ENCODE results near the gene SHISA7.
"Not testable (repeated sequence)": the region's sequence is repeated elsewhere in the genome, so short reads cannot be mapped to it uniquely, and the experiment has no call there.

Gene SHISA7

DNA sequence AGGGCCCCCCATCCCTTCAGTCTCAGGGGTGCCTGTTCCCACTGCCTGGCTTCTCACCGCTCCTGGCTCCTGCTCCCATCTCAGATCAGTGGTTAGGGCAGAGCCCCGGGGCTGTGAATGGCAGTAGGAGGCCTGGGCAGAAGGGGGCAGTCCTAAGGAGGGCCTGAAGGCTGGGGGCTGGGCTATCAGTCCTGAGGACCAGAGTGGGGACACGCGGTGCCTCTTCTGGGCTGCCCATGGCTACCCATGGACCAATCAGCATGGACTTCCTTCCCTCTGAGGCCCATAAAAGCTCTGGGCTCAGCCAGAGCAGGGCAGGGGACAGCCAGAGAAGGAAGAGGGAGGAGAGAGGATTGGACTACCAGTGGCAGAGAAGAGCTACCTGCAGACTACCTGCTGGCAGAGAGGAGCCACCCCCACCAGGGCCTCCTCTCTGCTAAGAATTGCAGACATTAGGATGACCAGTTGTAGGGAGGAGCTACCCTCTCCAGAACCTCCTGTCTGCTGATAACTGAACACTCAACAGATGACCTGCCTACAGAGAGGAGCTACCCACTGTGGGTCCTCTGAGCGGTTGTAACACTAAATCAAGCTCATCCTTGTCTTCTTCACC is 23.4 kb downstream of the SHISA7 start:
- no peak for DNase-seq (ENCODE audit: low read depth in 3 of 3)

GRCh38 chr19:55419103-55419502 is 24.0 kb downstream of the SHISA7 start:
- no peak for DNase-seq (ENCODE audit: low read depth in 3 of 3)

GRCh38 chr19:55418185-55418584 is 24.9 kb downstream of the SHISA7 start:
- DNase-seq (ENCODE audit: low read depth in 3 of 3): peak in 1 of 3 donors; percentile 43

DNA sequence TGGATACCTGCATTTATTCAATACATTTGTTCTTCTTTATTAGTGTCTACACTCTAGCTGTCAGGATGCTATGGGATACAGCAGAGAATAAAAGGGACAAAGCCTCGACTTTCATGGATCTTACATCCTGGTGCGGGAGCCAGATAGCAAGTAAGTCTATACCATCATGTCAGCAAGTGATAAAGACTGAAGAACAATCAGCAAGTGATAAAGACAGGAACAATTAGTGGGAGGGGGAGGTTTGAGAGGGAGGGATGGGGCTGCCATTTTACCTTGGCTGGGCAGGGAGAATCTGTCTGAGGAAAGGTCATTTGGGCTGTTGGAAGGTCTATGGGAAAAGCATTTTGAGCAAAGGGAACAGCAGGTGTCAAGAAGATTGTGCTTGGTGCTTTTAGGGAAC is 32.9 kb downstream of the SHISA7 start:
- DNase-seq (ENCODE audit: low read depth in 3 of 3): no peak

- DNase-seq (ENCODE audit: low read depth in 3 of 3): not testable (repeated sequence)
These were observed 33.9 kb downstream of the SHISA7 start for GRCh38 chr19:55409179-55409578.

DNA sequence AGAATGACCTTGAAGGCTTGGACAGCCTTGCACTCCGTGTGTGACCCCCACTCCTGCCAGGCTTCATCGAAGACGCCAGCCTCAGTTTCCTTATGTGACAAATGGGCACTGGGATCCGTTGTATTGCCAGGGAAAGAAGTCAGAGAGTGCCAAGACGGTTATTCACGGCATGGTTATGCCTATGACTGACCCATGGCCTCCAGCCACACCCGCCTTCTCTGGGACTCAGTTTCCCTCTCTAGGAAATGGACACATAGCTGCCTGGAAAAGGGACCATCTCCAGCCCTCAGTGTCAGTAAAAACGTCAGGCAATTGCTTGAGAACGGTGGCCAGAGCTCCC is 34.6 kb downstream of the SHISA7 start:
- DNase-seq (ENCODE audit: low read depth in 3 of 3): no peak

DNA sequence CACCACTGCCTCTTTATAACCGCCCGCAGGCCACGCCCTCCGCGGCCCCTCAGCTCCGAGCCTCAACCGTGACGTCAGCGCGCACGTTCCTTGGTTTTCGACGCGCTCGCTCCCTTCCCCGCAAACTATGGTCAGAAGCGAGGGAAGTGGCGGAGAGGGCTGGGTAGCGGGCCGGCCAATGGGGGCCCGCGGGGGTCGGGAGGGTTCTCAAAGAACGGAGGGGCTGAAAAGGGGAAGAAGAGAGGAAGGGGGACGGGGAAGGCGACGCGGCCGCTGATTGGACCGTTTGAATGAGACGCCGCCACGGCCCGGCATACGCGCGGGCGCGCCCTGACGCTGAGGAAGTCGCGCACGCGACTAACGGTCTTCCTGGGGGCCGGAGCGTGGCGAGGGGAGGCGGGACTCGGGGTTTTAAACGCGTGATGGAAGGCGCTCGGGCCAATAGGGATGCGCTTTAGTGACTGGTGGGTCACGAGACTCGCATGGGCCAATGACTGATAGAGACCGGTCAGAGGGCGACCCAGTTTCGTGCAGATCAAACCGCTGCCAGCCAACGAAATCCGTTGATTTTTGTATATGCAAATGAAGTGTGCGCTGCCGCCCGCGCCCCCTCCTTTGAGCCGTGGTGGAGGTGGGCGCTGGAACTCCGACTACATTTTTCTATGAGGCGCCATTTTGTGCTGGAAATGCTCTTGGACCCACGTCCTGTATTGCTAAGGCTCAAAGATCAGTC is 35.1 kb downstream of the SHISA7 start:
- DNase-seq (ENCODE audit: low read depth in 3 of 3): peak; percentile 92 to 97 (median 95)

- DNase-seq (ENCODE audit: low read depth in 3 of 3): not testable (repeated sequence)
These were observed 35.6 kb downstream of the SHISA7 start, which contains the start of gene UBE2S for GRCh38 chr19:55407550-55407799. Gene UBE2S (minus strand): TSS chr19:55407788. CDS start chr19:55407589, 199 bp downstream.

DNA sequence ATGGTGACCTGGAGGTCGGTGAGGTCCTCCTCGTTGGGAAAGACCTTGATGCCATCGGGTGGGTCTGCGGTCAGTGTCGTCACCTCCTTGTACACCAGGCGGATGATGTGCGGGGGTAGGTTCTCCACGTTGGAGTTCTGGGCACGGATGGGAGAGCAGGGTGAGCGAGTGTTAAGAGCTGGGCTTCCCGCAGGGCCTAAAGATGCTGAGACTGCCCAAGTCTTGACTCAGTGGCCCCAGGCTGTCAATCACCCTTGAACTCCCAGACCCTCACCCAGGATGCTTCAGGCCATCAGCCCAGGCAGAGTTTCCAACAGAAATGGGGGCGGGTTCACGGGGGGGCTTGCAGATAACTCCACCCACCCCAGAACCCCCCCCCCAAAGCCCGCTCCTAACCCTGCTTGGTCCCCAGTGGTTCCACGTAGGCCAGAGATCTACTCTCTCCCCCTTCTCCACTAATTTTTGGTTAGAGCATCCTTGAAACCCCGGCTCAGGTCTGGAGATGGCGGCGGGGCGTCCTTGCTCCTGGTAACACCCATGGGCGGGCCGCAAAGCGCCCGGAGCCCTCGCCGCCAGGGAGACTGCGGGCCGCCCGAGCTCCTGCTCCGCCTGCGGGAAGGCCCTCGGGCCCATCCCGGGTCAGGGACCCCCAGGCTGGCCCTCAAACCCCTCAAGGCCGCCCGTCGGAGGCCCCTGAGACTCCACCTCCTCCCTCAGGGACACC is 36.1 kb downstream of the SHISA7 start:
- DNase-seq (ENCODE audit: low read depth in 3 of 3): no peak

GRCh38 chr19:55406091-55406825 is 36.8 kb downstream of the SHISA7 start:
- no peak for DNase-seq (ENCODE audit: low read depth in 3 of 3)

GRCh38 chr19:55405638-55406037 is 37.5 kb downstream of the SHISA7 start:
- no peak for DNase-seq (ENCODE audit: low read depth in 3 of 3)

DNA sequence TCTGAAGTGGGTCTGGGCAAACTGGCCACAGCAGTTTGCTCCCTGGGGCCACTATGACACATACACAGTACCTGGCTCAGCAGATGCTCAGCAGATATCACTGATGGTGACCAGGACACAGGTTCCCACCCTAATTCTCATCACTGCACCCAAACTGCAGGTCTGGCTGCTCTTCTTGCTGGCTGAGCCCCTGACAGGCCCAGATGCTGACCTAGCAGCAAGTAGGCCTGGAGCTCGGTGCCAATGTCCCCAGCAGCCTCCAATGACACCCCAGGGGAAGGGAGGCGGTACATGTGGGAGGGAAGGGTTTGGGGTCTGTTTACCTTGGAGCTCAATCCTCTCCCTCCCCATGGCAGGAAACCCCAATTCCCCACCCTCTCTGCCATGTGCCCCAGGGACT is 40.6 kb downstream of the SHISA7 start:
- no peak for DNase-seq (ENCODE audit: low read depth in 3 of 3)

- DNase-seq (ENCODE audit: low read depth in 3 of 3): not testable (repeated sequence)
These were observed 41.7 kb downstream of the SHISA7 start for GRCh38 chr19:55401390-55401789.

DNA sequence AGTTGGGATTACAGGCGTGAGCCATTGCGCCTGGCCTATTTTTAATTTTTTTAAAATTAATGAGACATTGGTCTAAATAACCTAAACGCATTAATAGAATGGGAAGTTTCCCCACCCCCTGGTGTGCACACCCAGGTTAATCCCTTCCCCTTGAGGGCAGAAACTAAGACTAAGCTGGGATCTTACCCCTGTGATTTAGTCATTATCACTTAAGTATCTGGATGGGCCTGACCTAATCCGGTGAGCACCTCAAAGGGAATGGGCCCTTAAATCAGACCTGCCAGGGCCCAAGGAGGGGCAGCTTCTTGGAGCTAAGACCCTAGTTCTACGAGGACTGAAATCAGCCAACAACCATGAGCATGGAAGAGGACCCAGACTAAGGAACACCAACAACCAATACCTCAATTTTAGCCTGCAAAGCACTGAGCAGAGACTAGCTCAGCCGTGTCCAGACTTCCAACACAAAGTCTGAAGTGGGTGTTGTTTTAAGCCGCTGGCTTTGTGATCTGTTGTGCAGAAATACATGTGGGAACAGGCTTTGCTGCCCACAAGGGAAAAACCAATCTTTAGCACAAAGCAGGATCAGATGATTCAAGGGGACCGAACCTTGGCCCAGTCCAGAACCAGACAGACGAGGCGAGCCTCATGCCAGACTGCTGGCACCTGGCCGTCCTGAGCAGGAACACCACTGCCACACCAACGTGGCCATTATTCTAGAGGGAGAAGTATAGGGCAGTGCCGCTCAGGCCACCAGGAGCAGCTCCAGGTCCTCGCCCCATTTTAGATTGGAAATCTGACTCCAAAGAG is 42.6 kb downstream of the SHISA7 start:
- DNase-seq (ENCODE audit: low read depth in 3 of 3): no peak

DNA sequence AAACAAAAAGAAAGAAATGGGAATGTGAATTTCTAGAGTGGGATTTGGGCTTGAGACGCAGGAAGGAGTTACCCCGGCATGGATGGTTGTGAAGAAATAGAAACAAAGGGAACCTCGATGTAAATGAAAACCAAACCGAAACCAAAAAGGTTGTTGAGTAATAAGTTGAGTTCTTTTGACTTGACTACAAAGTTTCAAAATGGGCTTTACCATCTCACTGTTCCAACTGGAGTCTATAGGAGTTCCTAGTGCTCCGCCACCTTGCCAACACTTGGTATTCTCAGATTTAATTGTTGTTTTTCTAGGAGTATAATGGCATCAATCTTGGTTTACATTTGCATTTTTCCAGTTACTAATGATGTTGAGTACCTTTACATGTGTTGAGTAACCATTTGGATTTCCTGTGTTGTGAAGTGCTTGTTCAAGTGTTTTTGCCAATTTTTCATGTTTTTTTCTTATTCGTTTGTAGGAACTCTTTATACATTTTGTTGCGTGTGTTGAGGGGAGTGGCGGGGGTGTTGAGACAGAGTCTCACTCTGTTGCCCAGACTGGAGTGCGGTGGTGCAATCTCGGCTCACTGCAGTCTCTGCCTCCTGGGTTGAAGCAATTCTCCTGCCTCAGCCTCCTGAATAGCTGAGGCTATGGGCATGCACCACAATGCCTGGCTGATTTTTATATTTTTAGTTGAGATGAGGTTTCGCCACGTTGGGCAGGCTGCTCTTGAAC is 44.7 kb downstream of the SHISA7 start:
- no peak for DNase-seq (ENCODE audit: low read depth in 3 of 3)

- DNase-seq (ENCODE audit: low read depth in 3 of 3): no peak
These were observed 50.0 kb downstream of the SHISA7 start for GRCh38 chr19:55392820-55393761.

- no peak for DNase-seq (ENCODE audit: low read depth in 3 of 3)
These were observed 51.1 kb downstream of the SHISA7 start for GRCh38 chr19:55391702-55392615.

- DNase-seq (ENCODE audit: low read depth in 3 of 3): no peak
These were observed 51.9 kb downstream of the SHISA7 start for GRCh38 chr19:55391191-55391670.

DNA sequence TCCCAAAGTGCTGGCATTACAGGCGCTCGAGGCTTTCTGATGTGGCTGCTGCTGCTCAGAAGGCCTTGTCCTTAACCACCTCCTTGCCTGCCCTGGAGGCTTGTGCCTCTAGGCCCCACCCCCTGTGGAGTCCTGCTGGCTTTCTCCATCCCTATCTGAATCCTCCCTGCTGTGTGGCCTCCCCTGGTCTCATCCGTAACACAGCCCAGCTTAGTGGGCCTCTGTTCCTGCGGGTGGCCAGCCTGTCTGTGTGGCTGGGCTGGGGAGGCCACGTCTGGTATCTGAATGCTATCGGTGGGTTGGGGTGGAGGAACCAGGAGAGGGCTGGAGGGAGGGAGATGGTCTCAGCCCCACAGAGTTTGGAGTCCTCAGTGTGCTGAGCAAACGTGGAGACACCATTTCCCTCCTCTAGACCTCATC is 52.6 kb downstream of the SHISA7 start:
- DNase-seq (ENCODE audit: low read depth in 3 of 3): no peak

All from stimulated activated CD4-positive, alpha-beta T cell treated with anti-CD3 and anti-CD28 coated beads, TNF-alpha, amount 100 ng/mL, for 48 hours (primary cell).